ENCODE results near the gene XK. TPM values are rescaled to one million over a fixed set of nuclear protein-coding genes. Genes with fewer than 3 reads are reported as not detected.

Gene XK
- total RNA-seq, 1 donor from 2014 or later: 0.63 TPM

GRCh38 chrX:37717708-37718107 lies 32.1 kb downstream of the XK start:
- TF ChIP-seq, protein P1, sequence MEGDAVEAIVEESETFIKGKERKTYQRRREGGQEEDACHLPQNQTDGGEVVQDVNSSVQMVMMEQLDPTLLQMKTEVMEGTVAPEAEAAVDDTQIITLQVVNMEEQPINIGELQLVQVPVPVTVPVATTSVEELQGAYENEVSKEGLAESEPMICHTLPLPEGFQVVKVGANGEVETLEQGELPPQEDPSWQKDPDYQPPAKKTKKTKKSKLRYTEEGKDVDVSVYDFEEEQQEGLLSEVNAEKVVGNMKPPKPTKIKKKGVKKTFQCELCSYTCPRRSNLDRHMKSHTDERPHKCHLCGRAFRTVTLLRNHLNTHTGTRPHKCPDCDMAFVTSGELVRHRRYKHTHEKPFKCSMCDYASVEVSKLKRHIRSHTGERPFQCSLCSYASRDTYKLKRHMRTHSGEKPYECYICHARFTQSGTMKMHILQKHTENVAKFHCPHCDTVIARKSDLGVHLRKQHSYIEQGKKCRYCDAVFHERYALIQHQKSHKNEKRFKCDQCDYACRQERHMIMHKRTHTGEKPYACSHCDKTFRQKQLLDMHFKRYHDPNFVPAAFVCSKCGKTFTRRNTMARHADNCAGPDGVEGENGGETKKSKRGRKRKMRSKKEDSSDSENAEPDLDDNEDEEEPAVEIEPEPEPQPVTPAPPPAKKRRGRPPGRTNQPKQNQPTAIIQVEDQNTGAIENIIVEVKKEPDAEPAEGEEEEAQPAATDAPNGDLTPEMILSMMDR (conservative IDR thresholded peaks at IDR 0.05; ENCODE audit: low read depth, low read length): no peak
- DNase-seq (ENCODE audit: low read depth): no peak
- H3K4me3 ChIP-seq (ENCODE audit: low read depth, low read length): no peak overlapping the region

GRCh38 chrX:37722595-37722994 lies 37.0 kb downstream of the XK start:
- H3K4me3 ChIP-seq (ENCODE audit: low read depth, low read length): no peak overlapping the region
- TF ChIP-seq, protein P1 (conservative IDR thresholded peaks at IDR 0.05; ENCODE audit: low read depth, low read length): no peak
- no peak for DNase-seq (ENCODE audit: low read depth)

- no peak overlapping the region for H3K4me3 ChIP-seq (ENCODE audit: low read depth, low read length)
- DNase-seq (ENCODE audit: low read depth): no peak
- TF ChIP-seq, protein P1 (conservative IDR thresholded peaks at IDR 0.05; ENCODE audit: low read depth, low read length): no peak
These were observed 40.8 kb downstream of the XK start for GRCh38 chrX:37726346-37726745.

GRCh38 chrX:37745354-37745753 lies 59.8 kb downstream of the XK start:
- TF ChIP-seq, protein P1 (conservative IDR thresholded peaks at IDR 0.05; ENCODE audit: low read depth, low read length): peak; percentile 75
- H3K4me3 ChIP-seq (ENCODE audit: low read depth, low read length): no peak overlapping the region
- no peak for DNase-seq (ENCODE audit: low read depth)

GRCh38 chrX:37745835-37746217 lies 60.2 kb downstream of the XK start:
- TF ChIP-seq, protein P1 (conservative IDR thresholded peaks at IDR 0.05; ENCODE audit: low read depth, low read length): no peak
- no peak overlapping the region for H3K4me3 ChIP-seq (ENCODE audit: low read depth, low read length)
- no peak for DNase-seq (ENCODE audit: low read depth)

GRCh38 chrX:37746218-37746941 lies 60.8 kb downstream of the XK start:
- H3K4me3 ChIP-seq (ENCODE audit: low read depth, low read length): no peak overlapping the region
- TF ChIP-seq, protein P1 (conservative IDR thresholded peaks at IDR 0.05; ENCODE audit: low read depth, low read length): no peak
- DNase-seq (ENCODE audit: low read depth): no peak

- TF ChIP-seq, protein P1 (conservative IDR thresholded peaks at IDR 0.05; ENCODE audit: low read depth, low read length): no peak
- DNase-seq (ENCODE audit: low read depth): no peak
- no peak overlapping the region for H3K4me3 ChIP-seq (ENCODE audit: low read depth, low read length)
These were observed 61.4 kb downstream of the XK start for GRCh38 chrX:37746951-37747350.
